AG09319 (cell line): ENCODE results near the gene ECEL1.
"Not testable (repeated sequence)": the region's sequence is repeated elsewhere in the genome, so short reads cannot be mapped to it uniquely, and the experiment has no call there.

ENCODE experiments used
- DNase-seq: peaks from one replicate; pipeline ENCODE4 v3.0.0-alpha.2; 2010; ENCODE audit warnings: low read depth; ENCODE audit errors: extremely low read depth
- CTCF ChIP-seq: IDR thresholded peaks from 2 replicates; pipeline ENCODE4 v1.5.1; 2011; ENCODE audit warnings: low read depth, mild to moderate bottlenecking, inconsistent platforms, low read length, moderate library complexity

The ECEL1 gene

GRCh38 chr2:232434091-232434490, 53.5 kb downstream of the ECEL1 start:
- no peak for DNase-seq
- no peak for TF ChIP-seq CTCF

GRCh38 chr2:232433622-232434021, 54.0 kb downstream of the ECEL1 start:
- DNase-seq, result not testable (repeated sequence)

- TF ChIP-seq CTCF, result no peak
- DNase-seq, result no peak
Measured at GRCh38 chr2:232432598-232433184, 54.9 kb downstream of the ECEL1 start.

- TF ChIP-seq CTCF, result no peak
- no peak for DNase-seq
Measured at GRCh38 chr2:232431705-232432590, 55.7 kb downstream of the ECEL1 start.
